ENCODE results near the gene EIF3M.
A peak's percentile ranks its signal among the peaks of the same experiment; 100 is the strongest.

Gene EIF3M

GRCh38 chr11:32583459-32584271 lies at the start of gene EIF3M:
Gene EIF3M (plus strand): TSS chr11:32583831. CDS start chr11:32583888, 57 bp downstream.
- DNase-seq (ENCODE audit: low read depth): peak; percentile 99
- peak within 1 kb of the TSS; percentile 83 for H3K4me3 ChIP-seq (ENCODE audit: low read depth, low read length)
- TF ChIP-seq CTCF (IDR thresholded peaks at IDR 0.05; ENCODE audit: insufficient read depth, low read depth, low read length, missing control alignments): no peak

- no peak for TF ChIP-seq CTCF (IDR thresholded peaks at IDR 0.05; ENCODE audit: insufficient read depth, low read depth, low read length, missing control alignments)
- no peak for DNase-seq (ENCODE audit: low read depth)
- no peak overlapping the region for H3K4me3 ChIP-seq (ENCODE audit: low read depth, low read length)
Observed at GRCh38 chr11:32538804-32539203, 44.8 kb upstream of the EIF3M start.

GRCh38 chr11:32549611-32550187 lies 33.9 kb upstream of the EIF3M start:
- DNase-seq (ENCODE audit: low read depth): no peak
- no peak for TF ChIP-seq CTCF (IDR thresholded peaks at IDR 0.05; ENCODE audit: insufficient read depth, low read depth, low read length, missing control alignments)
- H3K4me3 ChIP-seq (ENCODE audit: low read depth, low read length): no peak overlapping the region

DNA sequence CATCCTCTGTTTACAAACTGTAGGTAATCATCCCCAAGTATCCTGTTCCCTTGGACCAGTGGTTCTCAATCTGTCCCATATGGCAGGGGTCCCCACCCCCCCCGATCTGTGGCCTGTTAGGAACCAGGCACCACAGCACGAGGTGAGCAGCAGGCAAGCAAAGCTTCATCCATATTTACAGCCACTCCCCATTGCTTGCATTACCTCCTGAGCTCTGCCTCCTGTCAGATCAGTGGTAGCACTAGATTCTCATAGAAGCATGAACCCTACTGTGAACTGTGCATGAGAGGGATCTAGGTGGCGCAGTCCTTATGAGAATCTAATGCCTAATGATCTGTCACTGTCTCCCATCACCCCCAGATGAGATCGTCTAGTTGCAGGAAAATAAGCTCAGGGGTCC lies 33.4 kb upstream of the EIF3M start:
- H3K4me3 ChIP-seq (ENCODE audit: low read depth, low read length): no peak overlapping the region
- no peak for TF ChIP-seq CTCF (IDR thresholded peaks at IDR 0.05; ENCODE audit: insufficient read depth, low read depth, low read length, missing control alignments)
- DNase-seq (ENCODE audit: low read depth): no peak

GRCh38 chr11:32555091-32555490 lies 28.5 kb upstream of the EIF3M start:
- DNase-seq (ENCODE audit: low read depth): no peak
- no peak overlapping the region for H3K4me3 ChIP-seq (ENCODE audit: low read depth, low read length)
- TF ChIP-seq CTCF (IDR thresholded peaks at IDR 0.05; ENCODE audit: insufficient read depth, low read depth, low read length, missing control alignments): no peak

GRCh38 chr11:32555895-32556294 lies 27.7 kb upstream of the EIF3M start:
- DNase-seq (ENCODE audit: low read depth): no peak
- H3K4me3 ChIP-seq (ENCODE audit: low read depth, low read length): no peak overlapping the region
- TF ChIP-seq CTCF (IDR thresholded peaks at IDR 0.05; ENCODE audit: insufficient read depth, low read depth, low read length, missing control alignments): no peak
